Measurements from ENCODE around the gene DNASE2B.

Gene DNASE2B

GRCh38 chr1:84373436-84374141 lies 24.7 kb upstream of the DNASE2B start:
- DNase-seq (ENCODE audit: low read depth in 4 of 4, low spot score in 1 of 4): no peak

- DNase-seq (ENCODE audit: low read depth in 4 of 4, low spot score in 1 of 4): no peak
Observed at GRCh38 chr1:84374991-84375696, 23.1 kb upstream of the DNASE2B start.

GRCh38 chr1:84376000-84376910 lies 22.0 kb upstream of the DNASE2B start:
- DNase-seq (ENCODE audit: low read depth in 4 of 4, low spot score in 1 of 4): no peak

GRCh38 chr1:84377480-84378095 lies 20.7 kb upstream of the DNASE2B start:
- no peak for DNase-seq (ENCODE audit: low read depth in 4 of 4, low spot score in 1 of 4)

GRCh38 chr1:84379138-84379916 lies 19.0 kb upstream of the DNASE2B start:
- DNase-seq (ENCODE audit: low read depth in 4 of 4, low spot score in 1 of 4): no peak

GRCh38 chr1:84379917-84380180 lies 18.4 kb upstream of the DNASE2B start:
- no peak for DNase-seq (ENCODE audit: low read depth in 4 of 4, low spot score in 1 of 4)

- DNase-seq (ENCODE audit: low read depth in 4 of 4, low spot score in 1 of 4): no peak
Observed at GRCh38 chr1:84382127-84382526, 16.2 kb upstream of the DNASE2B start.

- DNase-seq (ENCODE audit: low read depth in 4 of 4, low spot score in 1 of 4): no peak
Observed at GRCh38 chr1:84385347-84385746, 12.9 kb upstream of the DNASE2B start.

GRCh38 chr1:84386716-84387479 lies 11.4 kb upstream of the DNASE2B start:
- no peak for DNase-seq (ENCODE audit: low read depth in 4 of 4, low spot score in 1 of 4)

GRCh38 chr1:84387480-84388163 lies 10.7 kb upstream of the DNASE2B start:
- DNase-seq (ENCODE audit: low read depth in 4 of 4, low spot score in 1 of 4): no peak

GRCh38 chr1:84390226-84390625 lies 8.1 kb upstream of the DNASE2B start:
- DNase-seq (ENCODE audit: low read depth in 4 of 4, low spot score in 1 of 4): no peak

GRCh38 chr1:84401156-84401555 lies 2.9 kb downstream of the DNASE2B start:
- no peak for DNase-seq (ENCODE audit: low read depth in 4 of 4, low spot score in 1 of 4)

- DNase-seq (ENCODE audit: low read depth in 4 of 4, low spot score in 1 of 4): no peak
Observed at GRCh38 chr1:84402060-84402459, 3.8 kb downstream of the DNASE2B start.

- no peak for DNase-seq (ENCODE audit: low read depth in 4 of 4, low spot score in 1 of 4)
Observed at GRCh38 chr1:84402501-84402900, 4.2 kb downstream of the DNASE2B start.

- no peak for DNase-seq (ENCODE audit: low read depth in 4 of 4, low spot score in 1 of 4)
Observed at GRCh38 chr1:84403347-84403746, 5.1 kb downstream of the DNASE2B start.

- DNase-seq (ENCODE audit: low read depth in 4 of 4, low spot score in 1 of 4): no peak
Observed at GRCh38 chr1:84406346-84406861, 8.1 kb downstream of the DNASE2B start.

- no peak for DNase-seq (ENCODE audit: low read depth in 4 of 4, low spot score in 1 of 4)
Observed at GRCh38 chr1:84407524-84407923, 9.2 kb downstream of the DNASE2B start.

- no peak for DNase-seq (ENCODE audit: low read depth in 4 of 4, low spot score in 1 of 4)
Observed at GRCh38 chr1:84407958-84408422, 9.7 kb downstream of the DNASE2B start.

GRCh38 chr1:84409888-84410287 lies 11.6 kb downstream of the DNASE2B start:
- no peak for DNase-seq (ENCODE audit: low read depth in 4 of 4, low spot score in 1 of 4)

Data from stimulated activated CD4-positive, alpha-beta T cell treated with anti-CD3 and anti-CD28 coated beads, Interleukin-1b, Interleukin-23, amount 100 ng/mL, for 24 hours (primary cell).